Osteoblast (primary cell): Measurements from ENCODE around the gene SLC15A1. TPM values are rescaled to one million over a fixed set of nuclear protein-coding genes. Genes with fewer than 3 reads are reported as not detected.

Experiments used
- DNase-seq: peaks from one replicate; pipeline ENCODE4 v3.0.0; 2011; ENCODE audit warnings: low spot score, mixed read lengths; ENCODE audit not compliant: insufficient read length; ENCODE audit errors: missing footprints
- H2AFZ ChIP-seq: 2 replicates; pipeline ENCODE4 v1.6.0; 2011; ENCODE audit warnings: mild to moderate bottlenecking, low read length
- H3K27ac ChIP-seq: 2 replicates; pipeline ENCODE4 v1.5.1; 2011; ENCODE audit warnings: mild to moderate bottlenecking, low read depth, low read length, moderate library complexity
- H3K27me3 ChIP-seq: 2 replicates; pipeline ENCODE4 v1.6.0; 2012; ENCODE audit warnings: mild to moderate bottlenecking, control low read depth, inconsistent platforms, low read length, moderate library complexity; ENCODE audit not compliant: insufficient read depth
- H3K36me3 ChIP-seq: 2 replicates; pipeline ENCODE4 v1.5.1; 2011; ENCODE audit warnings: mild to moderate bottlenecking, low read length, control low read depth, moderate library complexity; ENCODE audit not compliant: insufficient read depth
- H3K4me1 ChIP-seq: 2 replicates; pipeline ENCODE4 v1.5.1; 2011; ENCODE audit warnings: mild to moderate bottlenecking, low read length, control low read depth, moderate library complexity; ENCODE audit not compliant: insufficient read depth
- H3K4me2 ChIP-seq: 2 replicates; pipeline ENCODE4 v1.6.0; 2011; ENCODE audit warnings: mild to moderate bottlenecking, low read length; ENCODE audit not compliant: insufficient read depth
- H3K4me3 ChIP-seq: fragments of 200-600 bp; sonication (generic); 3 replicates; pipeline ENCODE4 v1.5.1; 2012; ENCODE audit warnings: mild to moderate bottlenecking, low read length, inconsistent platforms; ENCODE audit not compliant: insufficient read depth
- H3K79me2 ChIP-seq: 2 replicates; pipeline ENCODE4 v1.6.0; 2012; ENCODE audit warnings: mild to moderate bottlenecking, low read length, control low read depth, inconsistent platforms; ENCODE audit not compliant: insufficient read depth
- H3K9me3 ChIP-seq: 2 replicates; pipeline ENCODE4 v1.5.1; 2011; ENCODE audit warnings: low read depth, low read length, control low read depth
- H4K20me1 ChIP-seq: 2 replicates; pipeline ENCODE4 v1.6.0; 2012; ENCODE audit warnings: mild to moderate bottlenecking, low read length, control low read depth; ENCODE audit not compliant: insufficient read depth
- CTCF ChIP-seq: IDR thresholded peaks from 2 replicates; pipeline ENCODE4 v1.5.1; 2011; ENCODE audit warnings: mild to moderate bottlenecking, low read depth, low read length, moderate library complexity; ENCODE audit errors: extremely low read depth
- total RNA-seq: library from RNA; depleted of rRNA; stranded (reverse); fragments of >200 nt; gene quantifications from 2 replicates; pipeline ENCODE4 v1.2.3, GENCODE V29; 2012

SLC15A1 gene
- total RNA-seq, 1 donor, result not detected

- Histone ChIP-seq H3K36me3 (no peaks in the 10 kb centered on the region), H2AFZ (no peak overlapping the region), H3K4me3 (no peak overlapping the region), H4K20me1 (no peaks in the 10 kb centered on the region), H3K79me2 (no peaks in the 10 kb centered on the region), H3K4me2 (no peak overlapping the region), H3K4me1 (no peaks in the 10 kb centered on the region), H3K27me3 (peaks cover 8% of the 10 kb centered on the region), H3K27ac (no peak overlapping the region), H3K9me3 (no peaks in the 10 kb centered on the region)
- no peak for DNase-seq
- TF ChIP-seq CTCF, result no peak
These were observed 29.5 kb downstream of the SLC15A1 start for GRCh38 chr13:98722958-98723357.

- no peaks in the 10 kb centered on the region for H4K20me1 ChIP-seq
- TF ChIP-seq CTCF, result no peak
- no peak overlapping the region for H3K27ac ChIP-seq
- no peak overlapping the region for H3K4me2 ChIP-seq
- no peak overlapping the region for H2AFZ ChIP-seq
- H3K9me3 ChIP-seq, result no peaks in the 10 kb centered on the region
- no peak for DNase-seq
- no peaks in the 10 kb centered on the region for H3K36me3 ChIP-seq
- H3K4me1 ChIP-seq, result no peaks in the 10 kb centered on the region
- no peaks in the 10 kb centered on the region for H3K79me2 ChIP-seq
- peaks cover 10% of the 10 kb centered on the region for H3K27me3 ChIP-seq
- H3K4me3 ChIP-seq, result no peak overlapping the region
These were observed 30.5 kb downstream of the SLC15A1 start for GRCh38 chr13:98721825-98722510.

GRCh38 chr13:98719527-98720250 lies 32.8 kb downstream of the SLC15A1 start:
- H2AFZ ChIP-seq, result no peak overlapping the region
- no peaks in the 10 kb centered on the region for H4K20me1 ChIP-seq
- H3K4me1 ChIP-seq, result no peaks in the 10 kb centered on the region
- peaks cover 16% of the 10 kb centered on the region for H3K27me3 ChIP-seq
- no peak for DNase-seq
- no peak overlapping the region for H3K4me3 ChIP-seq
- no peaks in the 10 kb centered on the region for H3K79me2 ChIP-seq
- H3K36me3 ChIP-seq, result no peaks in the 10 kb centered on the region
- H3K27ac ChIP-seq, result no peak overlapping the region
- H3K4me2 ChIP-seq, result no peak overlapping the region
- H3K9me3 ChIP-seq, result no peaks in the 10 kb centered on the region
- TF ChIP-seq CTCF, result no peak

GRCh38 chr13:98717891-98718290 lies 34.6 kb downstream of the SLC15A1 start:
- Histone ChIP-seq H3K79me2 (no peaks in the 10 kb centered on the region), H3K36me3 (no peaks in the 10 kb centered on the region), H4K20me1 (no peaks in the 10 kb centered on the region), H3K4me3 (no peak overlapping the region), H3K27me3 (peaks cover 12% of the 10 kb centered on the region), H3K9me3 (no peaks in the 10 kb centered on the region), H3K4me1 (no peaks in the 10 kb centered on the region), H3K4me2 (no peak overlapping the region), H2AFZ (no peak overlapping the region), H3K27ac (no peak overlapping the region)
- no peak for DNase-seq
- TF ChIP-seq CTCF, result no peak
